ENCODE results near the gene RNF115. TPM values are rescaled to one million over a fixed set of nuclear protein-coding genes. Genes with fewer than 3 reads are reported as not detected.
"Not testable (repeated sequence)": the region's sequence is repeated elsewhere in the genome, so short reads cannot be mapped to it uniquely, and the experiment has no call there.

The RNF115 gene
- total RNA-seq, 1 donor = 16.4 TPM

GRCh38 chr1:145804235-145805045 is 19.5 kb downstream of the RNF115 start:
- Histone ChIP-seq H3K4me3 (ENCODE audit: low read length) (no peak overlapping the region), H3K4me1 (ENCODE audit: insufficient read depth, low read length) (no peaks in the 10 kb centered on the region)

GRCh38 chr1:145799806-145800205 is 24.1 kb downstream of the RNF115 start:
- H3K9me3 ChIP-seq (ENCODE audit: low read depth, low read length) = peaks cover 30% of the 10 kb centered on the region
- no peaks in the 10 kb centered on the region for H3K4me1 ChIP-seq (ENCODE audit: insufficient read depth, low read length)
- H3K4me3 ChIP-seq (ENCODE audit: low read length) = no peak overlapping the region
- no peaks in the 10 kb centered on the region for H3K27me3 ChIP-seq (ENCODE audit: insufficient read depth, low read length)

More at GRCh38 chr1:145804235-145805045, 19.5 kb downstream of the RNF115 start:
- no peaks in the 10 kb centered on the region for H3K27me3 ChIP-seq (ENCODE audit: insufficient read depth, low read length)
- H3K9me3 ChIP-seq (ENCODE audit: low read depth, low read length) = no peaks in the 10 kb centered on the region

GRCh38 chr1:145796753-145797152 is 27.1 kb downstream of the RNF115 start:
- H3K4me3 ChIP-seq (ENCODE audit: low read length) = no peak overlapping the region
- no peaks in the 10 kb centered on the region for H3K4me1 ChIP-seq (ENCODE audit: insufficient read depth, low read length)
- no peaks in the 10 kb centered on the region for H3K27me3 ChIP-seq (ENCODE audit: insufficient read depth, low read length)
- peaks cover 30% of the 10 kb centered on the region for H3K9me3 ChIP-seq (ENCODE audit: low read depth, low read length)

- H3K4me1 ChIP-seq (ENCODE audit: insufficient read depth, low read length) = no peaks in the 10 kb centered on the region
- H3K4me3 ChIP-seq (ENCODE audit: low read length) = no peak overlapping the region
- peaks cover 30% of the 10 kb centered on the region for H3K9me3 ChIP-seq (ENCODE audit: low read depth, low read length)
- no peaks in the 10 kb centered on the region for H3K27me3 ChIP-seq (ENCODE audit: insufficient read depth, low read length)
These were observed 28.5 kb downstream of the RNF115 start for GRCh38 chr1:145795257-145795881.

GRCh38 chr1:145792484-145792883 is 31.4 kb downstream of the RNF115 start:
- Histone ChIP-seq H3K4me1 (ENCODE audit: insufficient read depth, low read length) (no peaks in the 10 kb centered on the region), H3K27me3 (ENCODE audit: insufficient read depth, low read length) (no peaks in the 10 kb centered on the region), H3K4me3 (ENCODE audit: low read length) (no peak overlapping the region), H3K9me3 (ENCODE audit: low read depth, low read length) (peaks cover 19% of the 10 kb centered on the region)

GRCh38 chr1:145791860-145792259 is 32.0 kb downstream of the RNF115 start:
- not testable (repeated sequence) for H3K4me1 ChIP-seq (ENCODE audit: insufficient read depth, low read length); H3K4me3 ChIP-seq (ENCODE audit: low read length); H3K27me3 ChIP-seq (ENCODE audit: insufficient read depth, low read length)
- peaks cover 12% of the 10 kb centered on the region for H3K9me3 ChIP-seq (ENCODE audit: low read depth, low read length)

- no peaks in the 10 kb centered on the region for H3K9me3 ChIP-seq (ENCODE audit: low read depth, low read length)
- H3K4me3 ChIP-seq (ENCODE audit: low read length) = no peak overlapping the region
- no peaks in the 10 kb centered on the region for H3K27me3 ChIP-seq (ENCODE audit: insufficient read depth, low read length)
- peaks cover 5% of the 10 kb centered on the region for H3K4me1 ChIP-seq (ENCODE audit: insufficient read depth, low read length)
These were observed 35.3 kb downstream of the RNF115 start for GRCh38 chr1:145788580-145788979.

GRCh38 chr1:145786271-145786670 is 37.6 kb downstream of the RNF115 start:
- Histone ChIP-seq H3K9me3 (ENCODE audit: low read depth, low read length) (no peaks in the 10 kb centered on the region), H3K27me3 (ENCODE audit: insufficient read depth, low read length) (no peaks in the 10 kb centered on the region), H3K4me1 (ENCODE audit: insufficient read depth, low read length) (peaks cover 5% of the 10 kb centered on the region), H3K4me3 (ENCODE audit: low read length) (no peak overlapping the region)

GRCh38 chr1:145785547-145785946 is 38.3 kb downstream of the RNF115 start:
- no peaks in the 10 kb centered on the region for H3K27me3 ChIP-seq (ENCODE audit: insufficient read depth, low read length)
- no peak overlapping the region for H3K4me3 ChIP-seq (ENCODE audit: low read length)
- H3K9me3 ChIP-seq (ENCODE audit: low read depth, low read length) = no peaks in the 10 kb centered on the region
- H3K4me1 ChIP-seq (ENCODE audit: insufficient read depth, low read length) = peaks cover 5% of the 10 kb centered on the region

- Histone ChIP-seq H3K4me1 (ENCODE audit: insufficient read depth, low read length) (peaks cover 5% of the 10 kb centered on the region), H3K4me3 (ENCODE audit: low read length) (no peak overlapping the region), H3K9me3 (ENCODE audit: low read depth, low read length) (no peaks in the 10 kb centered on the region), H3K27me3 (ENCODE audit: insufficient read depth, low read length) (no peaks in the 10 kb centered on the region)
These were observed 39.5 kb downstream of the RNF115 start for GRCh38 chr1:145784409-145784808.

- Histone ChIP-seq H3K4me1 (ENCODE audit: insufficient read depth, low read length) (peaks cover 5% of the 10 kb centered on the region), H3K27me3 (ENCODE audit: insufficient read depth, low read length) (no peaks in the 10 kb centered on the region), H3K9me3 (ENCODE audit: low read depth, low read length) (no peaks in the 10 kb centered on the region), H3K4me3 (ENCODE audit: low read length) (no peak overlapping the region)
These were observed 41.4 kb downstream of the RNF115 start for GRCh38 chr1:145782272-145783099.

GRCh38 chr1:145778146-145778540 is 45.8 kb downstream of the RNF115 start:
- H3K9me3 ChIP-seq (ENCODE audit: low read depth, low read length) = no peaks in the 10 kb centered on the region
- no peak overlapping the region for H3K4me3 ChIP-seq (ENCODE audit: low read length)
- no peaks in the 10 kb centered on the region for H3K27me3 ChIP-seq (ENCODE audit: insufficient read depth, low read length)
- H3K4me1 ChIP-seq (ENCODE audit: insufficient read depth, low read length) = no peaks in the 10 kb centered on the region

GRCh38 chr1:145777357-145778145 is 46.3 kb downstream of the RNF115 start:
- no peaks in the 10 kb centered on the region for H3K4me1 ChIP-seq (ENCODE audit: insufficient read depth, low read length)
- H3K27me3 ChIP-seq (ENCODE audit: insufficient read depth, low read length) = no peaks in the 10 kb centered on the region
- H3K4me3 ChIP-seq (ENCODE audit: low read length) = no peak overlapping the region
- no peaks in the 10 kb centered on the region for H3K9me3 ChIP-seq (ENCODE audit: low read depth, low read length)

GRCh38 chr1:145773423-145773822 is 50.5 kb downstream of the RNF115 start:
- Histone ChIP-seq H3K27me3 (ENCODE audit: insufficient read depth, low read length) (no peaks in the 10 kb centered on the region), H3K4me3 (ENCODE audit: low read length) (no peak overlapping the region), H3K4me1 (ENCODE audit: insufficient read depth, low read length) (no peaks in the 10 kb centered on the region), H3K9me3 (ENCODE audit: low read depth, low read length) (no peaks in the 10 kb centered on the region)

All from mononuclear cell (primary cell).